Body of pancreas (tissue), 4 donors: ENCODE measurements around the gene RABAC1.

Experiments used
- POLR2A ChIP-seq, 3 donors: fragments of 450-650 bp; IDR thresholded peaks; one replicate each; pipeline ENCODE4 v1.6.1; 2016; ENCODE audit warnings: antibody characterized with exemption in 3 of 3, mild to moderate bottlenecking in 2 of 3
- TF ChIP-seq, protein P1 (sequence below), 7 experiments: fragments of 450-650 bp in 4 of 7; fragments of 200-600 bp in 3 of 7; sonication (generic) in 3 of 7; IDR thresholded peaks; one replicate each; pipeline ENCODE4 v1.5.1; 2016 to 2019; ENCODE audit warnings: antibody characterized with exemption in 7 of 7

DNA sequence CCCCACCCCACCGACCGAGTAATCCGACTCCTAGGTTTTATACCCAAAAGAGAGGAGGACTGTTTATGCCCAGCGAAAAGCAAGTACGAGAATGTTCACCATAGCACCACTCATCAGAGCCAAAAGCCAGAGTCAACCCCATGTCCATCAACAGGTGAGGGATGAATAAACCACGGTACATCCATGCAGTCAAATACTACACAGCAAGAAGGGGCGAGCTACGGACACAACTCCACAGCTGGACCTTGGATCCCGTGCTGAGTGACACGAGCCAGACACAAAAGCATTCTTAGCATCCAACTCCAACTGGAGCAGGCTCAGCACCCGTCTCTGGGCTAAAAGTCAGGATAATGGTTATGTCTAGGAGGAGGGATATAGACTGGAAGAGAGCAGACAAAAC lies 12.2 kb upstream of the RABAC1 start:
- TF ChIP-seq, protein P1, sequence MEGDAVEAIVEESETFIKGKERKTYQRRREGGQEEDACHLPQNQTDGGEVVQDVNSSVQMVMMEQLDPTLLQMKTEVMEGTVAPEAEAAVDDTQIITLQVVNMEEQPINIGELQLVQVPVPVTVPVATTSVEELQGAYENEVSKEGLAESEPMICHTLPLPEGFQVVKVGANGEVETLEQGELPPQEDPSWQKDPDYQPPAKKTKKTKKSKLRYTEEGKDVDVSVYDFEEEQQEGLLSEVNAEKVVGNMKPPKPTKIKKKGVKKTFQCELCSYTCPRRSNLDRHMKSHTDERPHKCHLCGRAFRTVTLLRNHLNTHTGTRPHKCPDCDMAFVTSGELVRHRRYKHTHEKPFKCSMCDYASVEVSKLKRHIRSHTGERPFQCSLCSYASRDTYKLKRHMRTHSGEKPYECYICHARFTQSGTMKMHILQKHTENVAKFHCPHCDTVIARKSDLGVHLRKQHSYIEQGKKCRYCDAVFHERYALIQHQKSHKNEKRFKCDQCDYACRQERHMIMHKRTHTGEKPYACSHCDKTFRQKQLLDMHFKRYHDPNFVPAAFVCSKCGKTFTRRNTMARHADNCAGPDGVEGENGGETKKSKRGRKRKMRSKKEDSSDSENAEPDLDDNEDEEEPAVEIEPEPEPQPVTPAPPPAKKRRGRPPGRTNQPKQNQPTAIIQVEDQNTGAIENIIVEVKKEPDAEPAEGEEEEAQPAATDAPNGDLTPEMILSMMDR (IDR thresholded peaks at IDR 0.05) = no peak
- no peak for TF ChIP-seq POLR2A (IDR thresholded peaks at IDR 0.05)
